Neural progenitor cell (in vitro differentiated cells): ENCODE measurements around the gene VAV3. TPM values are rescaled to one million over a fixed set of nuclear protein-coding genes. Genes with fewer than 3 reads are reported as not detected.

Experiments used
- DNase-seq: peaks from one replicate; pipeline ENCODE4 v3.0.0-alpha.2; 2016; ENCODE audit warnings: low spot score
- H2AFZ ChIP-seq: fragments of 200-600 bp; sonication (generic); replicated peaks from 2 replicates; pipeline ENCODE4 v1.6.1; 2016; ENCODE audit warnings: antibody characterized with exemption
- H3F3A ChIP-seq: fragments of 200-600 bp; sonication (generic); 2 replicates; pipeline ENCODE4 v1.6.1; 2016; ENCODE audit warnings: antibody characterized with exemption, low read depth
- H3K27ac ChIP-seq: fragments of 200-600 bp; sonication (generic); 2 replicates; pipeline ENCODE4 v1.5.1; 2016; ENCODE audit warnings: mild to moderate bottlenecking
- H3K27me3 ChIP-seq: fragments of 200-600 bp; sonication (generic); 2 replicates; pipeline ENCODE4 v1.6.1; 2016; ENCODE audit warnings: mild to moderate bottlenecking, moderate library complexity
- H3K36me3 ChIP-seq: fragments of 200-600 bp; sonication (generic); 2 replicates; pipeline ENCODE4 v1.5.1; 2016
- H3K4me1 ChIP-seq: fragments of 200-600 bp; sonication (generic); 2 replicates; pipeline ENCODE4 v1.6.1; 2016; ENCODE audit warnings: mixed run types
- H3K4me2 ChIP-seq: fragments of 200-600 bp; sonication (generic); 2 replicates; pipeline ENCODE4 v1.6.1; 2016
- H3K4me3 ChIP-seq: fragments of 200-600 bp; sonication (generic); 2 replicates; pipeline ENCODE4 v1.5.1; 2016
- H3K79me2 ChIP-seq: fragments of 200-600 bp; sonication (generic); 2 replicates; pipeline ENCODE4 v1.6.1; 2016; ENCODE audit warnings: low read depth
- H3K9ac ChIP-seq: fragments of 200-600 bp; sonication (generic); 2 replicates; pipeline ENCODE4 v1.6.1; 2016
- H3K9me3 ChIP-seq: fragments of 200-600 bp; sonication (generic); 2 replicates; pipeline ENCODE4 v1.5.1; 2016; ENCODE audit warnings: low read depth
- H4K20me1 ChIP-seq: fragments of 200-600 bp; sonication (generic); 2 replicates; pipeline ENCODE4 v1.6.1; 2016; ENCODE audit warnings: low read depth
- H3K27ac Mint-ChIP-seq: 3 replicates; pipeline ENCODE4 v1.8.0; 2021; ENCODE audit warnings: mixed read lengths
- H3K27me3 Mint-ChIP-seq: 2 replicates; pipeline ENCODE4 v1.8.0; 2022; ENCODE audit warnings: low read depth, mild to moderate bottlenecking, inconsistent platforms, moderate library complexity, mixed read lengths; ENCODE audit not compliant: insufficient read depth
- H3K36me3 Mint-ChIP-seq: 3 replicates; pipeline ENCODE4 v1.8.0; 2021; ENCODE audit warnings: mixed read lengths
- H3K4me1 Mint-ChIP-seq: 3 replicates; pipeline ENCODE4 v1.8.0; 2021; ENCODE audit warnings: mixed read lengths
- H3K4me3 Mint-ChIP-seq: 3 replicates; pipeline ENCODE4 v1.8.0; 2021; ENCODE audit warnings: mild to moderate bottlenecking, moderate library complexity, mixed read lengths
- H3K9me3 Mint-ChIP-seq: 3 replicates; pipeline ENCODE4 v1.8.0; 2020; ENCODE audit warnings: mixed read lengths
- CTCF ChIP-seq: fragments of 200-600 bp; sonication (generic); IDR thresholded peaks from 2 replicates; pipeline ENCODE4 v1.5.1; 2017; ENCODE audit warnings: antibody characterized with exemption, mild to moderate bottlenecking
- EZH2 ChIP-seq: fragments of 200-600 bp; sonication (generic); IDR thresholded peaks from 2 replicates; pipeline ENCODE4 v1.6.1; 2017; ENCODE audit warnings: antibody characterized with exemption, mild to moderate bottlenecking, moderate library complexity
- EZH2phosphoT487 ChIP-seq: fragments of 200-600 bp; sonication (generic); IDR thresholded peaks from 2 replicates; pipeline ENCODE4 v1.6.1; 2017; ENCODE audit warnings: antibody characterized with exemption
- total RNA-seq: library from RNA; depleted of rRNA; stranded (reverse); fragments of >200 nt; gene quantifications from 2 replicates; pipeline ENCODE4 v1.2.3, GENCODE V29; 2015; ENCODE audit warnings: low replicate concordance

VAV3 gene
- total RNA-seq, 1 donor from 2014 or later: 1.7 TPM

GRCh38 chr1:107786203-107786845 lies 178.7 kb downstream of the VAV3 start:
- TF ChIP-seq EZH2: no peak
- TF ChIP-seq CTCF: no peak
- TF ChIP-seq EZH2phosphoT487: no peak
- no peaks in the 10 kb centered on the region for H4K20me1 ChIP-seq
- Mint-ChIP-seq H3K27ac (no peak overlapping the region), H3K4me3 (no peak overlapping the region), H3K36me3 (no peaks in the 10 kb centered on the region), H3K4me1 (peaks cover 8% of the 10 kb centered on the region), H3K9me3 (no peaks in the 10 kb centered on the region), H3K27me3 (peaks cover 2% of the 10 kb centered on the region)
- no peak for DNase-seq
- no peaks in the 10 kb centered on the region for H3F3A ChIP-seq
- no peak overlapping the region for H3K27ac ChIP-seq
- H3K9ac ChIP-seq: no peak overlapping the region
- no peaks in the 10 kb centered on the region for H3K36me3 ChIP-seq
- peaks cover 4% of the 10 kb centered on the region for H3K4me1 ChIP-seq
- no peaks in the 10 kb centered on the region for H3K79me2 ChIP-seq
- H3K9me3 ChIP-seq: no peaks in the 10 kb centered on the region
- H2AFZ ChIP-seq: no peak overlapping the region
- H3K4me2 ChIP-seq: no peak overlapping the region
- H3K4me3 ChIP-seq: no peak overlapping the region
- H3K27me3 ChIP-seq: no peaks in the 10 kb centered on the region

GRCh38 chr1:107785496-107786202 lies 179.3 kb downstream of the VAV3 start:
- Histone ChIP-seq H3F3A (no peaks in the 10 kb centered on the region), H3K4me3 (no peak overlapping the region), H3K27me3 (no peaks in the 10 kb centered on the region), H3K36me3 (no peaks in the 10 kb centered on the region), H4K20me1 (no peaks in the 10 kb centered on the region), H2AFZ (no peak overlapping the region), H3K79me2 (no peaks in the 10 kb centered on the region), H3K9ac (no peak overlapping the region), H3K4me2 (no peak overlapping the region), H3K9me3 (no peaks in the 10 kb centered on the region), H3K27ac (no peak overlapping the region), H3K4me1 (peaks cover 4% of the 10 kb centered on the region)
- Mint-ChIP-seq H3K36me3 (no peaks in the 10 kb centered on the region), H3K4me1 (peaks cover 8% of the 10 kb centered on the region), H3K9me3 (no peaks in the 10 kb centered on the region), H3K27me3 (no peaks in the 10 kb centered on the region), H3K4me3 (no peak overlapping the region), H3K27ac (no peak overlapping the region)
- no peak for DNase-seq
- TF ChIP-seq EZH2 (no peak), EZH2phosphoT487 (no peak), CTCF (no peak)

- Histone ChIP-seq H3K4me2 (no peak overlapping the region), H3K4me3 (no peak overlapping the region), H3K36me3 (no peaks in the 10 kb centered on the region), H3K9ac (no peak overlapping the region), H3K27me3 (no peaks in the 10 kb centered on the region), H3K27ac (no peak overlapping the region), H3K9me3 (no peaks in the 10 kb centered on the region), H2AFZ (no peak overlapping the region), H3K4me1 (no peaks in the 10 kb centered on the region), H4K20me1 (no peaks in the 10 kb centered on the region), H3K79me2 (no peaks in the 10 kb centered on the region), H3F3A (no peaks in the 10 kb centered on the region)
- H3K36me3 Mint-ChIP-seq: no peaks in the 10 kb centered on the region
- H3K4me1 Mint-ChIP-seq: no peaks in the 10 kb centered on the region
- DNase-seq: peak; percentile 63
- H3K27me3 Mint-ChIP-seq: no peaks in the 10 kb centered on the region
- TF ChIP-seq EZH2 (no peak), EZH2phosphoT487 (no peak), CTCF (peak; percentile 94)
- H3K27ac Mint-ChIP-seq: no peak overlapping the region
- no peak overlapping the region for H3K4me3 Mint-ChIP-seq
- no peaks in the 10 kb centered on the region for H3K9me3 Mint-ChIP-seq
Measured at GRCh38 chr1:107782217-107782845, 182.6 kb downstream of the VAV3 start.
